ENCODE results near the gene NFX1. TPM values are rescaled to one million over a fixed set of nuclear protein-coding genes. Genes with fewer than 3 reads are reported as not detected.

NFX1 gene
- total and polyA plus RNA-seq, 10 of the 15 experiments (the other 5 are each of a cell fraction or from before 2014, with no cell fraction given) = 11.9 to 45.1 (median 36.1) TPM

DNA sequence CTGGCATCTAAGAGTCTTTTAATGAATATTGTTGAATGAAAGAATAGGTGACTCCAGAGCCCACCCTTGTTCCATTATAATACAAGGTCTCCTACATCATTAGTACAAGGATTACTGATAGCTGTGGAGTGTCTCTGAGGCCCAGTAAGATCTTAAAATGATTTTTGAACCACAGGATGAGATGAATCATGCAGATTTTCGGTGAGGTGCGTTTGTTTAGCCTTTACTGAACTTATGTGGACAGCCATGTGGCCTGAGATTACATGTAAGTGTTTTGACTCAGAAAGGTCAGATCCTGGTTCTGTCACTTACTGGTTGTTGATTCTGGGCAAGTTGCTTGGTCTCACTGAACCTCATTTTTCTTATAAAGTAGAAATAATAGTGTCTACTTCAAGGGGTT is 21.6 kb downstream of the NFX1 start:
- H4K20me1 ChIP-seq (ENCODE audit: control insufficient read depth, insufficient read depth) = no peaks in the 10 kb centered on the region
- H3K9ac ChIP-seq (ENCODE audit: control insufficient read depth, insufficient read depth, low read length) = no peak overlapping the region
- no peak overlapping the region for H3K4me2 ChIP-seq (ENCODE audit: control insufficient read depth, insufficient read depth)
- no TSS peak for BruUV-seq (replicated peaks)
- ChIA-PET RAD21 (ENCODE audit: unreplicated experiment) (no interaction called here), SMC1A (ENCODE audit: uncharacterized antibody, unreplicated experiment) (interaction anchor here (0.6 kb wide), 1 partner anchor 143 kb away, joined by 3 read pairs; no protein-coding TSS in a partner anchor), CTCF (interaction anchor here (0.7 to 0.9 kb wide), 2 partner anchors 36 to 62 kb away, joined by 3 read pairs; no protein-coding TSS in a partner anchor), POLR2A (interaction anchor here (0.5 to 0.7 kb wide), 2 partner anchors 12 to 40 kb away, joined by 3 read pairs; no protein-coding TSS in a partner anchor)
- FAIRE-seq = no peak
- ATAC-seq = no peak
- no peaks in the 10 kb centered on the region for H3K4me1 ChIP-seq (ENCODE audit: control insufficient read depth, insufficient read depth, low read length)
- intact Hi-C loops (cut with micrococcal nuclease; ENCODE audit: unreplicated experiment) = no loop called here
- H3K79me2 ChIP-seq (ENCODE audit: control insufficient read depth, insufficient read depth, low read length) = no peaks in the 10 kb centered on the region
- 3% methylated on average over 2 of the region's 2 CpGs for WGBS (ENCODE audit: insufficient coverage, insufficient replicate concordance, low lambda C conversion rate, missing lambda C conversion rate)
- TF ChIP-seq, protein P1, sequence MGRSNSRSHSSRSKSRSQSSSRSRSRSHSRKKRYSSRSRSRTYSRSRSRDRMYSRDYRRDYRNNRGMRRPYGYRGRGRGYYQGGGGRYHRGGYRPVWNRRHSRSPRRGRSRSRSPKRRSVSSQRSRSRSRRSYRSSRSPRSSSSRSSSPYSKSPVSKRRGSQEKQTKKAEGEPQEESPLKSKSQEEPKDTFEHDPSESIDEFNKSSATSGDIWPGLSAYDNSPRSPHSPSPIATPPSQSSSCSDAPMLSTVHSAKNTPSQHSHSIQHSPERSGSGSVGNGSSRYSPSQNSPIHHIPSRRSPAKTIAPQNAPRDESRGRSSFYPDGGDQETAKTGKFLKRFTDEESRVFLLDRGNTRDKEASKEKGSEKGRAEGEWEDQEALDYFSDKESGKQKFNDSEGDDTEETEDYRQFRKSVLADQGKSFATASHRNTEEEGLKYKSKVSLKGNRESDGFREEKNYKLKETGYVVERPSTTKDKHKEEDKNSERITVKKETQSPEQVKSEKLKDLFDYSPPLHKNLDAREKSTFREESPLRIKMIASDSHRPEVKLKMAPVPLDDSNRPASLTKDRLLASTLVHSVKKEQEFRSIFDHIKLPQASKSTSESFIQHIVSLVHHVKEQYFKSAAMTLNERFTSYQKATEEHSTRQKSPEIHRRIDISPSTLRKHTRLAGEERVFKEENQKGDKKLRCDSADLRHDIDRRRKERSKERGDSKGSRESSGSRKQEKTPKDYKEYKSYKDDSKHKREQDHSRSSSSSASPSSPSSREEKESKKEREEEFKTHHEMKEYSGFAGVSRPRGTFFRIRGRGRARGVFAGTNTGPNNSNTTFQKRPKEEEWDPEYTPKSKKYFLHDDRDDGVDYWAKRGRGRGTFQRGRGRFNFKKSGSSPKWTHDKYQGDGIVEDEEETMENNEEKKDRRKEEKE (IDR thresholded peaks at IDR 0.05) = no peak
- TF ChIP-seq KLF5 (IDR thresholded peaks at IDR 0.05; ENCODE audit: partially characterized antibody) = no peak
- TF ChIP-seq SUPT20H (IDR thresholded peaks at IDR 0.05; ENCODE audit: borderline replicate concordance, control insufficient read depth, low read depth, low read length) = no peak
- no peak for TF ChIP-seq ELK1 (IDR thresholded peaks at IDR 0.05; ENCODE audit: low read depth, low read length)
- no peak for TF ChIP-seq MTA3 (IDR thresholded peaks at IDR 0.05; ENCODE audit: borderline replicate concordance, low read length)
- no peak for TF ChIP-seq NFYB (IDR thresholded peaks at IDR 0.05; ENCODE audit: insufficient read depth, low read depth, low read length)
- no peak for TF ChIP-seq PML (IDR thresholded peaks at IDR 0.05; ENCODE audit: low read length)
- no peak for TF ChIP-seq KDM1A (IDR thresholded peaks at IDR 0.05; ENCODE audit: borderline replicate concordance)
- TF ChIP-seq RAD21 (IDR thresholded peaks at IDR 0.05; ENCODE audit: insufficient read depth, low read depth, low read length) = no peak
- no peaks in the 10 kb centered on the region for H3K27me3 ChIP-seq (replicated peaks in 1 of 2; ENCODE audit: control insufficient read depth in 2 of 2, insufficient read depth in 2 of 2, low read length in 1 of 2)
- no peak overlapping the region for H3K4me3 ChIP-seq
- no peak for DNase-seq (ENCODE audit: low read depth, low spot score)
- H3K27ac ChIP-seq (ENCODE audit: control insufficient read depth, insufficient read depth) = no peak overlapping the region
- in situ Hi-C loops (cut with MboI) = no loop called here
- no peaks in the 10 kb centered on the region for H3K9me3 ChIP-seq (replicated peaks; ENCODE audit: control insufficient read depth, insufficient read depth, low read length)
- peaks cover 11 to 37% of the 10 kb centered on the region in 2 experiments for H3K36me3 ChIP-seq (ENCODE audit: control insufficient read depth in 2 of 2, insufficient read depth in 2 of 2, low read length in 1 of 2)
- H2AFZ ChIP-seq (ENCODE audit: control insufficient read depth, low read depth, low read length) = no peak overlapping the region

Measured in GM12878 (cell line).